CD4-positive, alpha-beta T cell (primary cell): Measurements from ENCODE around the gene LTB4R2. TPM values are rescaled to one million over a fixed set of nuclear protein-coding genes. Genes with fewer than 3 reads are reported as not detected.
A peak's percentile ranks its signal among the peaks of the same experiment; 100 is the strongest.

Experiments
- ATAC-seq: fragments of 200-7000 bp; cut with Tn5 transposase; one replicate; pipeline ENCODE4 v1.10.0; 2022; ENCODE audit warnings: mild to moderate bottlenecking; ENCODE audit not compliant: poor library complexity
- CTCF ChIA-PET: fragments of 350-600 bp; sonication (Branson Sonifier 250); formaldehyde crosslinking; loops from one replicate; lab custom pipeline; 2021; ENCODE audit warnings: antibody characterized with exemption, inconsistent platforms; lab: Charles Lee
- POLR2A ChIA-PET: fragments of 350-600 bp; sonication (Branson Sonifier 250); formaldehyde crosslinking; loops from one replicate; lab custom pipeline; 2021; ENCODE audit warnings: antibody characterized with exemption, inconsistent platforms; lab: Charles Lee
- DNase-seq, 14 experiments: peaks; one replicate each; pipeline ENCODE4 v3.0.0-alpha.2; 2013 to 2020; ENCODE audit warnings: mixed read lengths in 2 of 14
- H3K27ac ChIP-seq, 2 donors: one replicate each; pipeline versions ENCODE4 v1.5.1 to v1.7.0; 2013; ENCODE audit warnings: low read length in 2 of 2, low read depth in 1 of 2, mild to moderate bottlenecking in 1 of 2
- H3K27me3 ChIP-seq, 2 experiments: 1 replicate in 1 of 2; 2 replicates in 1 of 2; pipeline versions ENCODE4 v1.6.1 to v1.7.0; 2013; ENCODE audit warnings: low read length in 2 of 2, control low read depth in 1 of 2, mild to moderate bottlenecking in 1 of 2, moderate library complexity in 1 of 2; ENCODE audit not compliant: insufficient read depth in 2 of 2, control insufficient read depth in 1 of 2
- H3K36me3 ChIP-seq: one replicate; pipeline ENCODE4 v1.6.1; 2013; ENCODE audit warnings: low read length, control low read depth; ENCODE audit not compliant: insufficient read depth
- H3K4me1 ChIP-seq: one replicate; pipeline ENCODE4 v1.6.1; 2013; ENCODE audit warnings: low read length, control low read depth; ENCODE audit not compliant: insufficient read depth
- H3K4me3 ChIP-seq: one replicate; pipeline ENCODE4 v1.5.1; 2013; ENCODE audit warnings: mild to moderate bottlenecking, low read length, moderate library complexity
- H3K9me3 ChIP-seq, 2 experiments: 1 replicate in 1 of 2; 2 replicates in 1 of 2; pipeline versions ENCODE4 v1.6.1 to v1.7.0; 2013; ENCODE audit warnings: low read length in 2 of 2, mild to moderate bottlenecking in 2 of 2, control low read depth in 1 of 2, moderate library complexity in 1 of 2; ENCODE audit not compliant: control insufficient read depth in 1 of 2, insufficient read depth in 1 of 2
- H3K27ac Mint-ChIP-seq: one replicate; pipeline ENCODE4 v1.8.0; 2020; ENCODE audit warnings: mixed read lengths
- H3K27me3 Mint-ChIP-seq: one replicate; pipeline ENCODE4 v1.8.0; 2021; ENCODE audit warnings: mixed read lengths
- H3K36me3 Mint-ChIP-seq: one replicate; pipeline ENCODE4 v1.8.0; 2021; ENCODE audit warnings: low read depth, mixed read lengths
- H3K4me1 Mint-ChIP-seq: one replicate; pipeline ENCODE4 v1.8.0; 2021; ENCODE audit warnings: low read depth, mixed read lengths
- H3K4me3 Mint-ChIP-seq: one replicate; pipeline ENCODE4 v1.8.0; 2020; ENCODE audit warnings: mild to moderate bottlenecking, mixed read lengths
- H3K9me3 Mint-ChIP-seq: one replicate; pipeline ENCODE4 v1.8.0; 2020; ENCODE audit warnings: mixed read lengths
- intact Hi-C, 2 experiments: fragments of 100-400 bp; cut with DNase I in 1 of 2; cut with micrococcal nuclease in 1 of 2; formaldehyde crosslinking; loops; one replicate each; pipeline versions ENCODE4 v1.15.1 to v1.9.0; 2023 to 2025; cut with DNase I, micrococcal nuclease
- polyA plus RNA-seq, 2 donors: library from polyadenylated mRNA; unstranded; fragments of 120-200 nt; gene quantifications; one replicate each; pipeline ENCODE4 v1.2.1, GENCODE V29; 2013
- total RNA-seq, 174 experiments: library from RNA in 2 of 174; stranded (reverse) in 2 of 174; gene quantifications; one replicate each; pipeline ENCODE4 v1.2.3 and lab custom pipeline; 2021 to 2026
- TF ChIP-seq, protein P1 (sequence below): fragments of 200-600 bp; IDR thresholded peaks from one replicate; pipeline ENCODE4 v1.8.0; 2022; ENCODE audit warnings: antibody characterized with exemption, mild to moderate bottlenecking

Gene LTB4R2
- total RNA-seq (10 to 100 TPM; 16.4 to 18.2 TPM), total RNA-seq (lab: John Stamatoyannopoulos, UW) (2.6 to 13.4 (median 6.1) reads per million in 172 experiments)
- polyA plus RNA-seq (2013, experiment 1 of 2) = 13.5 TPM
- 13.2 TPM for polyA plus RNA-seq (2013, experiment 2 of 2)

- ChIA-PET CTCF (interaction anchor here (1.4 to 4.9 kb wide), 11 partner anchors 9 to 123 kb away, joined by 3 to 67 read pairs (median 8); partner anchors contain the start of genes DHRS1, KHNYN, NOP9 and RABGGTA), POLR2A (interaction anchor here (0.7 to 5.5 kb wide), 12 partner anchors 10 to 204 kb away, joined by 3 to 52 read pairs (median 12); partner anchors contain the start of genes CBLN3, CHMP4A, DCAF11 and DHRS1)
- H3K27ac Mint-ChIP-seq = peak within 1 kb of the TSS; percentile 76
- intact Hi-C loops = loop anchor here (2.0 to 5.0 kb wide), 3 partner anchors 21 to 37 kb away; partner anchors contain the start of gene RABGGTA (in 1 of the 2)
- H3K9me3 Mint-ChIP-seq = no peaks in the 10 kb centered on the region
- H3K4me1 Mint-ChIP-seq = peaks cover 68% of the 10 kb centered on the region
- Histone ChIP-seq H3K27me3 (no peaks in the 10 kb centered on the region), H3K9me3 (no peaks in the 10 kb centered on the region), H3K27ac (peak within 1 kb of the TSS; percentile 59 to 66), H3K4me1 (peaks cover 68% of the 10 kb centered on the region), H3K36me3 (peaks cover 34% of the 10 kb centered on the region), H3K4me3 (peak within 1 kb of the TSS; percentile 65)
- H3K27me3 Mint-ChIP-seq = no peaks in the 10 kb centered on the region
- TF ChIP-seq, protein P1, sequence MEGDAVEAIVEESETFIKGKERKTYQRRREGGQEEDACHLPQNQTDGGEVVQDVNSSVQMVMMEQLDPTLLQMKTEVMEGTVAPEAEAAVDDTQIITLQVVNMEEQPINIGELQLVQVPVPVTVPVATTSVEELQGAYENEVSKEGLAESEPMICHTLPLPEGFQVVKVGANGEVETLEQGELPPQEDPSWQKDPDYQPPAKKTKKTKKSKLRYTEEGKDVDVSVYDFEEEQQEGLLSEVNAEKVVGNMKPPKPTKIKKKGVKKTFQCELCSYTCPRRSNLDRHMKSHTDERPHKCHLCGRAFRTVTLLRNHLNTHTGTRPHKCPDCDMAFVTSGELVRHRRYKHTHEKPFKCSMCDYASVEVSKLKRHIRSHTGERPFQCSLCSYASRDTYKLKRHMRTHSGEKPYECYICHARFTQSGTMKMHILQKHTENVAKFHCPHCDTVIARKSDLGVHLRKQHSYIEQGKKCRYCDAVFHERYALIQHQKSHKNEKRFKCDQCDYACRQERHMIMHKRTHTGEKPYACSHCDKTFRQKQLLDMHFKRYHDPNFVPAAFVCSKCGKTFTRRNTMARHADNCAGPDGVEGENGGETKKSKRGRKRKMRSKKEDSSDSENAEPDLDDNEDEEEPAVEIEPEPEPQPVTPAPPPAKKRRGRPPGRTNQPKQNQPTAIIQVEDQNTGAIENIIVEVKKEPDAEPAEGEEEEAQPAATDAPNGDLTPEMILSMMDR = no peak
- peaks cover 41% of the 10 kb centered on the region for H3K36me3 Mint-ChIP-seq
- ATAC-seq = no peak
- H3K4me3 Mint-ChIP-seq = peak within 1 kb of the TSS; percentile 87
- DNase-seq = no peak
Measured at GRCh38 chr14:24309538-24310264, at the start of gene LTB4R2. Gene LTB4R2, plus strand, starts transcription at chr14:24310140. Its CDS starts 525 bp downstream, at chr14:24310665.

DNA sequence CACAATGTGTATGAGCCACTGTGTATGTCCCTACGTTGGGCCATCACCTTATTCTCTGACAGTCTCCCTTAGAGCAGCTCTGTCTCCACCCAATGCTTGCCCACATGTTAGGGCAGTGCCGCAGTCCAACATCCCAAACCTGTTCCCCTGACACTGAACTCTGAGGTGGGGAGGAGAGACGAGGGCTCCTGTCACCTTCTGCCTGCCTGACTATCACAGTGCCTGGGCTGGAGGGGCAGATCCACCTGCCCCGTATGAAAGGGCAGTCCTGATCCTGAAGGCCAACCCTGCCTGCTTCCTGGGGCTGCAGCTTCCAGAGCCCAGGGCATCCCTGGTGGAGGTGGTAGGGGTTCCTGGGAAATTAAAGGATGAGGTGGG lies 49.2 kb upstream of the LTB4R2 start:
- ChIA-PET CTCF (no interaction called here), POLR2A (no interaction called here)
- peaks cover 28% of the 10 kb centered on the region for H3K36me3 ChIP-seq

DNA sequence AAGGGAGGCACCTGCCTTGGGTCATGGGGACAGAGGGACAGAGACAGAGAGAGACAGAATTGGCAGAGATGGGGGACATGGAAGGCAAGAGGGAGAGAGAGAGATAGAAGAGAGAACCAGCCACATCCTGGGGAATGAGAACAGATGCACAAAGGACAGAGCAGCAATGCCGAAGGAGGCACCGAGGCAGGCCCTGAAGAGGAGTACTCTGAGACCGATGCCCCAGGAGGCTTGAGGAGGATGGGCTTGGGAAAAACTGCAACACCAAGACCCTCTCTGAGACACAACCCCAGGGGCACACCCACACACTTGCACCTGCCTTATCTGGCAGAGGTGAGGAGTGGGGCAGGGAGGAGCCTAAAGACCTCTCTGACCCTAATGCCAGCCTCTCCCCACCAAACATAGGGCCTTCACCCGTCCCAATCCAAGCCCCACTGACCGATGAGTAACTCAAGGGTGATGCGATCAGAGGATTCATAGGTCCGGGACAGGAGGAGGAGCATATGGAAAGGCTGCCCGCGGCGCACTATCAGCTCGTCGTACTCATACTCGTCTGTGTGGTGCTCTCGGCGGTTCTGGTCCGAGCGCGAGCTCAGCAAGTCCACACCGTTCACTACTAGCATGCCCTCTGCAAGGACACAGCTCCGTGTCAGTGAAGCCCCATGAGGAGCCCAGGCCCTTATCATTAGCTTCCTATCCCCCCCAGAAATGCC lies 48.5 kb upstream of the LTB4R2 start:
- Mint-ChIP-seq H3K4me3 (no peak overlapping the region), H3K36me3 (peaks cover 63% of the 10 kb centered on the region), H3K9me3 (no peaks in the 10 kb centered on the region), H3K27ac (no peak overlapping the region), H3K27me3 (no peaks in the 10 kb centered on the region), H3K4me1 (no peaks in the 10 kb centered on the region)
- POLR2A ChIA-PET = interaction anchor here (1.7 to 2.5 kb wide), 2 partner anchors 9 to 19 kb away, joined by 3 to 9 read pairs; partner anchors contain the start of gene TINF2
- TF ChIP-seq, protein P1 = no peak
- Histone ChIP-seq H3K27me3 (no peaks in the 10 kb centered on the region), H3K9me3 (no peaks in the 10 kb centered on the region), H3K4me3 (no peak overlapping the region), H3K36me3 (peaks cover 31% of the 10 kb centered on the region), H3K4me1 (no peaks in the 10 kb centered on the region), H3K27ac (no peak overlapping the region)
- intact Hi-C loops = no loop called here
- no peak for ATAC-seq
- CTCF ChIA-PET = no interaction called here
- DNase-seq = no peak

More for the DNA sequence above, 49.2 kb upstream of the LTB4R2 start:
- Histone ChIP-seq H3K4me3 (no peak overlapping the region), H3K27ac (no peak overlapping the region), H3K9me3 (no peaks in the 10 kb centered on the region), H3K27me3 (no peaks in the 10 kb centered on the region), H3K4me1 (no peaks in the 10 kb centered on the region)
- Mint-ChIP-seq H3K4me1 (no peaks in the 10 kb centered on the region), H3K36me3 (peaks cover 58% of the 10 kb centered on the region), H3K27me3 (no peaks in the 10 kb centered on the region), H3K27ac (no peak overlapping the region), H3K9me3 (no peaks in the 10 kb centered on the region), H3K4me3 (no peak overlapping the region)
- no peak for DNase-seq
- intact Hi-C loops = no loop called here
- TF ChIP-seq, protein P1 = no peak
- ATAC-seq = no peak
